AG09309 (cell line): ENCODE measurements around the gene NELFCD.

Source experiments
- DNase-seq: peaks from one replicate; pipeline ENCODE4 v3.0.0-alpha.2; 2010; ENCODE audit warnings: low read depth
- H3K4me3 ChIP-seq: 2 replicates; pipeline ENCODE4 v1.5.1; 2011; ENCODE audit warnings: mild to moderate bottlenecking, low read depth, low read length, moderate library complexity; ENCODE audit not compliant: control insufficient read depth
- TF ChIP-seq, protein P1 (sequence below): IDR thresholded peaks from 2 replicates; pipeline ENCODE4 v1.5.1; 2011; ENCODE audit warnings: mild to moderate bottlenecking, low read depth, low read length, inconsistent platforms; ENCODE audit not compliant: insufficient read depth, control insufficient read depth; ENCODE audit errors: missing control alignments

NELFCD gene

DNA sequence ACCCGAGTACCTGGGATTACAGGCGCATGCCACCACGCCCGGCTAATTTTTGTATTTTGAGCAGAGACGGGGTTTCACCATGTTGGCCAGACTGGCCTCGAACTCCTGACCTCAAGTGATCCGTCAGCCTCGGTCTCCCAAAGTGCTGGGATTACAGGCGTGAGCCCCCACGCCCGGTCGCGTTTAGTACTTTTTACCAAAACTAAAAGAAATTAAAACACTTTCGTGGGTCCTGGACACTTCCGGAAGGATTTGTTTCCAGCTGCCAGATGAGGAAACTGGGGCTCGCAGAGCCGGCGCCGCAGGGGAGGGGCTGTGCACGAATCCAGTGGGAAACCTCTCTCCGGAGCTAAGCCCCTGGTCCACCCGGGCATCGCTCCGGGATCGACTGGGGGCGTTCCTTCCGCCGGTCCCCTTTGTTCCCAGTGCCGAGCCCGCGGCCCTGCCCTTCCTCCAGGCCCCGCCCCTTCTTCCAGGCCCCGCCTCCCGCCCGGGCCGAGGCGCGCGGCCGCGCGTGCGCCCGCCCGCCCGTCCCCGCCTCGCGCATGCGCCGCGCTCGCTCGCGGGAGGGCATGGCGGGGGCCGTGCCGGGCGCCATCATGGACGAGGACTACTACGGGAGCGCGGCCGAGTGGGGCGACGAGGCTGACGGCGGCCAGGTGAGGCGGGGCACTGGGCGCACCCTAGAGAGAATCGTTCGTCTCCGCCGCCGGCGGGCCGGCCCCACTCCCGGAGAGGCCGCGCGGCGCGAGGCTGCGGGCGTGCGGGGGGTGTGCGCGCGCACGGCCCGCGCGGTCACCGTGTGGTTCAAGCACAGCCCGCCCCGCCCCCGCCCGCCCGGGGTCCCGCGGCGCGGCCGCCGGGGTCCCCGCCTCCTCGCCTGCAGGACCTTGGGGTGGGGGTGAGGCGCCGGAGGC lies at the start of gene NELFCD:
NELFCD (plus strand) TSS at position 546 of the 917 bp plus-strand sequence; CDS start at position 600, 54 bp downstream.
- TF ChIP-seq, protein P1, sequence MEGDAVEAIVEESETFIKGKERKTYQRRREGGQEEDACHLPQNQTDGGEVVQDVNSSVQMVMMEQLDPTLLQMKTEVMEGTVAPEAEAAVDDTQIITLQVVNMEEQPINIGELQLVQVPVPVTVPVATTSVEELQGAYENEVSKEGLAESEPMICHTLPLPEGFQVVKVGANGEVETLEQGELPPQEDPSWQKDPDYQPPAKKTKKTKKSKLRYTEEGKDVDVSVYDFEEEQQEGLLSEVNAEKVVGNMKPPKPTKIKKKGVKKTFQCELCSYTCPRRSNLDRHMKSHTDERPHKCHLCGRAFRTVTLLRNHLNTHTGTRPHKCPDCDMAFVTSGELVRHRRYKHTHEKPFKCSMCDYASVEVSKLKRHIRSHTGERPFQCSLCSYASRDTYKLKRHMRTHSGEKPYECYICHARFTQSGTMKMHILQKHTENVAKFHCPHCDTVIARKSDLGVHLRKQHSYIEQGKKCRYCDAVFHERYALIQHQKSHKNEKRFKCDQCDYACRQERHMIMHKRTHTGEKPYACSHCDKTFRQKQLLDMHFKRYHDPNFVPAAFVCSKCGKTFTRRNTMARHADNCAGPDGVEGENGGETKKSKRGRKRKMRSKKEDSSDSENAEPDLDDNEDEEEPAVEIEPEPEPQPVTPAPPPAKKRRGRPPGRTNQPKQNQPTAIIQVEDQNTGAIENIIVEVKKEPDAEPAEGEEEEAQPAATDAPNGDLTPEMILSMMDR: no peak
- DNase-seq: no peak
- peak within 1 kb of the TSS; percentile 83 for H3K4me3 ChIP-seq

- H3K4me3 ChIP-seq: no peak overlapping the region
- TF ChIP-seq, protein P1: no peak
- DNase-seq: no peak
Measured at GRCh38 chr20:58932170-58932569, 48.9 kb upstream of the NELFCD start.

- H3K4me3 ChIP-seq: no peak overlapping the region
- TF ChIP-seq, protein P1: no peak
- DNase-seq: no peak
Measured at GRCh38 chr20:58938078-58938477, 43.0 kb upstream of the NELFCD start.

DNA sequence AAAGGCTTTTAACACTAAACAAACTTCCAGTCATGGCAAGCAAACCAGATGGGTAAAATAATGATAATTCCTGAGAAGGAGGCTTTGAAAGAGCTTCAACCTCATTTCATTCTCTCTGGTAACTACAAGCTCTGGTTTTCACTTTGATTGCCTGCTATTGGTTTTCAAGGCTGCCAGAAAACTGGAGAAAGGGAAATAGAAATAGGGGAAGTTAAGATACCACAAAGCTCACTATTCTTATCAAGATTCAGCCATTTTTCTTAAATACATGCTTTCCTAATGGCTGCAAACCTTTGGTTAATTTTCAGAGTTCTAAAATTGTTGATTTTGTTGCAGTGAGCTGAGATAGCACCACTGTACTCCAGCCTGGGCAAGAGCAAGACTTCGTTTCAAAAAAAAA lies 42.5 kb upstream of the NELFCD start:
- no peak overlapping the region for H3K4me3 ChIP-seq
- TF ChIP-seq, protein P1: no peak
- no peak for DNase-seq

DNA sequence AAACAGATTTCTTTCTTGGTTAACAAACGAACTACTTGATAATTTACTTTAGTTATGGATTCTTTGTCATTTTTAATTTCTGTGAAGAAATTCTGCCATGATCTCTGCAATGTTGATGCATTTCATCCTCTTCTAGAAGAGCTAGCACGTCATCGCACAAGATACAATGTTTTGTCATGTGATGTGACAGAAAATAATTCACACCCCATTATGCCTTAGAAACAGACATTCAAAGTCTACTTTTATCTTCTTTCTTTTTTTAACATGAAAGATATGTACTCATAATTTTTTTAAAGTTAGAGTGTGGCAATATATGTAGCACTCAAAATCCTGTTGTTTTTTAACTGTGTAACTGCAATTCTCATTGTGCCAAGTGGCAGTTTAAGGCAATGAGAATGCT lies 39.6 kb upstream of the NELFCD start:
- TF ChIP-seq, protein P1: no peak
- H3K4me3 ChIP-seq: no peak overlapping the region
- no peak for DNase-seq

DNA sequence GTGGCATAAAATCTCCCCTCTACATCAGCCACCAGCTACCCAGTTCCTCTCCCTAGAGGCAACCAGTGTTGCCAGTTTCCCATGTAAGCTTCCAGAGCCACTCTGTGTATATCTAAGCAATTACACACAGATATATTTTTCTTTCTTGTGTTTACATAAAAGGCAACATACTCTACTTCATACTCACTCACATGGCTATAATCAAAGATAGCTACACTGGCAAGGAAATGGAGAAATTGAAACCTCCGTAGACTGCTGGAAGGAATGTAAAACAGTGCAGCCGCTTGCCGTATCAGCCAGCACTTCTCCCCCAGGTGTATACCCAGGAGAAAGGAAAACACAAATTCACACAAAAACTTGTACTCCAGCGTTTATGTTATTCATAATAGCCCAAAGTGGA lies 38.5 kb upstream of the NELFCD start:
- DNase-seq: no peak
- TF ChIP-seq, protein P1: no peak
- H3K4me3 ChIP-seq: no peak overlapping the region

GRCh38 chr20:58944610-58945009 lies 36.4 kb upstream of the NELFCD start:
- TF ChIP-seq, protein P1: no peak
- H3K4me3 ChIP-seq: no peak overlapping the region
- DNase-seq: no peak
